OCI-LY7 (cell line): ENCODE measurements around the gene PNCK. TPM values are rescaled to one million over a fixed set of nuclear protein-coding genes. Genes with fewer than 3 reads are reported as not detected.

Source experiments
- BruUV-seq: library from RNA; stranded (reverse); fragments of 400-500 nt; replicated peaks from 2 replicates; lab custom pipeline; 2021; lab: Mats Ljungman, UMichigan
- CTCF ChIA-PET: fragments of 300-600 bp; sonication (Branson Sonifier 250); formaldehyde crosslinking; loops from one replicate; lab custom pipeline; 2022; ENCODE audit warnings: antibody characterized with exemption; ENCODE audit not compliant: unreplicated experiment; lab: Charles Lee
- POLR2A ChIA-PET: fragments of 300-600 bp; sonication (Branson Sonifier 250); formaldehyde crosslinking; loops from one replicate; lab custom pipeline; 2022; ENCODE audit warnings: antibody characterized with exemption; lab: Charles Lee
- DNase-seq: peaks from one replicate; pipeline ENCODE4 v3.0.0-alpha.2; 2015; ENCODE audit warnings: low spot score
- H2AFZ ChIP-seq: fragments of 200-600 bp; sonication (generic), shearing (Covaris generic); 2 replicates; pipeline ENCODE4 v1.6.1; 2014; ENCODE audit warnings: mild to moderate bottlenecking, antibody characterized with exemption, low read length, moderate library complexity
- H3K27ac ChIP-seq: fragments of 200-600 bp; sonication (generic); 2 replicates; pipeline ENCODE4 v1.5.1; 2014; ENCODE audit warnings: mixed run types, low read depth, mild to moderate bottlenecking, moderate library complexity, low read length, inconsistent platforms; ENCODE audit not compliant: poor library complexity, severe bottlenecking
- H3K36me3 ChIP-seq: fragments of 200-600 bp; sonication (generic); 2 replicates; pipeline ENCODE4 v1.6.1; 2014; ENCODE audit warnings: mild to moderate bottlenecking, antibody characterized with exemption, low read length, moderate library complexity, mixed read lengths; ENCODE audit not compliant: insufficient read depth
- H3K4me1 ChIP-seq: fragments of 200-600 bp; sonication (generic); 2 replicates; pipeline ENCODE4 v1.5.1; 2014; ENCODE audit warnings: mild to moderate bottlenecking, low read length; ENCODE audit not compliant: insufficient read depth, poor library complexity, severe bottlenecking
- H3K4me2 ChIP-seq: fragments of 200-600 bp; sonication (generic); 2 replicates; pipeline ENCODE4 v1.6.1; 2014; ENCODE audit warnings: mild to moderate bottlenecking, low read length
- H3K4me3 ChIP-seq: fragments of 200-600 bp; sonication (generic); 2 replicates; pipeline ENCODE4 v1.5.1; 2014; ENCODE audit warnings: mild to moderate bottlenecking, low read depth, low read length; ENCODE audit not compliant: poor library complexity, severe bottlenecking
- H3K79me2 ChIP-seq: fragments of 200-600 bp; sonication (generic); 2 replicates; pipeline ENCODE4 v1.6.1; 2016; ENCODE audit warnings: low read depth, mild to moderate bottlenecking, low read length, moderate library complexity, mixed read lengths; ENCODE audit not compliant: insufficient read depth
- H3K9me2 ChIP-seq: fragments of 200-600 bp; sonication (generic); 2 replicates; pipeline ENCODE4 v1.6.1; 2016; ENCODE audit warnings: mild to moderate bottlenecking, low read length, mixed read lengths; ENCODE audit not compliant: insufficient read depth
- H3K9me3 ChIP-seq: fragments of 200-600 bp; sonication (generic); 2 replicates; pipeline ENCODE4 v1.6.1; 2014; ENCODE audit warnings: mild to moderate bottlenecking, mixed run types, low read length, mixed read lengths
- H4K20me1 ChIP-seq: fragments of 200-600 bp; sonication (generic); 2 replicates; pipeline ENCODE4 v1.6.1; 2014; ENCODE audit warnings: mild to moderate bottlenecking, antibody characterized with exemption, low read length, moderate library complexity, mixed read lengths; ENCODE audit not compliant: insufficient read depth
- EZH2phosphoT487 ChIP-seq: fragments of 200-600 bp; sonication (generic); IDR thresholded peaks from 2 replicates; pipeline ENCODE4 v1.6.1; 2018; ENCODE audit warnings: low read depth, borderline replicate concordance, mild to moderate bottlenecking, mixed run types, antibody characterized with exemption, low read length, moderate library complexity, mixed read lengths
- intact Hi-C: fragments of 100-400 bp; cut with micrococcal nuclease; formaldehyde crosslinking; loops from one replicate; pipeline ENCODE4 v1.10.0; 2022; ENCODE audit not compliant: unreplicated experiment
- total RNA-seq, 2 experiments: library from RNA; depleted of rRNA in 1 of 2; stranded (reverse); fragments of >200 nt in 1 of 2; shearing (Covaris generic) in 1 of 2; gene quantifications; 2 replicates each; pipeline ENCODE4 v1.2.3, GENCODE V29; 2014 to 2022
- TF ChIP-seq, protein P1 (sequence below): fragments of 200-600 bp; sonication (generic); conservative IDR thresholded peaks from 2 replicates; pipeline ENCODE4 v1.5.1; 2014; ENCODE audit warnings: mild to moderate bottlenecking, antibody characterized with exemption, low read length, moderate library complexity, mixed read lengths

The PNCK gene
- total RNA-seq, 2 experiments from 2014 or later: 0.19 TPM; not detected in 1

DNA sequence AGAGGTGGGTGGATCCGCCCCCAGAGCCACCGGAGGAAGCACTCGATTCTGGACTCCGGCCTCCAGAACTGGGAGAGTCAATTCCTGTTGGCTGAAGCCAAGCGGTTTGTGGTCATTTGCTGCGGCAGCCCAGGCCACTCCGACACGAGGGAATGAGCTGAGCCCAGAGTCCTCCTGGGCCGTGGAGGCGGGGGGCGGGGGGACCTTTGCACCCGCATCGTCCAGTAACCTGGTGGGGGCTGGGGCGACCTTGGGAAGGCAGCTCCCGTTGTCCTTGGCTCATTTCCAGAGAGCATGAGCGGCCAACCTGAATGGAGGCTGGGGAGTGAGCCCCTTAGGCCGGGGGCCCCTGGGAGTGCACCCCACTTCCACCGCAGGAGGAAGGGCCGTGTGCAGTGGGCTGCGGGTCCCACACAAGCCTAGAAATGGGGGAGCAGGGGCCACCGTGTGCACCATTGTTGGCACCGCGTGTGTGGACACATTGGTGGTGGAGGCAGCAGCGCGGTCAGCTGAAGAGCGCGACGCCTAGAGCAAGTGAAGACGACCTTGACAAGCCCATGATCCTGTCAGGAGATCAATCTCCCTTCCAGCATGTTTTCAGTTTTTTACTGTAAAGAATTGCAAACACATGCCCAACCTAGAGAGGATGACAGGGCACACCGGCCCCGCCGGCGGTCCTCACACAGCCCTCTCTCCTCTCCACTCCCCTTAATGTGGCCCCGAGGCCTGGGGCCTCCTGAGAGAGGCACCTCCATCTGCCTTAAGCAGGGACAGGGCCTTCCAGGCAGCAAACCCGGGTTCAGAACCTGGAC lies 46.5 kb downstream of the PNCK start:
- H3K27ac ChIP-seq: no peak overlapping the region
- no peak for DNase-seq
- H3K79me2 ChIP-seq: no peaks in the 10 kb centered on the region
- H3K4me3 ChIP-seq: no peak overlapping the region
- intact Hi-C loops: no loop called here
- CTCF ChIA-PET: no interaction called here
- H2AFZ ChIP-seq: no peak overlapping the region
- POLR2A ChIA-PET: no interaction called here
- H4K20me1 ChIP-seq: no peaks in the 10 kb centered on the region
- no peak overlapping the region for H3K4me2 ChIP-seq
- H3K9me3 ChIP-seq: no peaks in the 10 kb centered on the region
- no peaks in the 10 kb centered on the region for H3K4me1 ChIP-seq
- no peaks in the 10 kb centered on the region for H3K9me2 ChIP-seq
- H3K36me3 ChIP-seq: no peaks in the 10 kb centered on the region
- no TSS peak for BruUV-seq
- TF ChIP-seq, protein P1, sequence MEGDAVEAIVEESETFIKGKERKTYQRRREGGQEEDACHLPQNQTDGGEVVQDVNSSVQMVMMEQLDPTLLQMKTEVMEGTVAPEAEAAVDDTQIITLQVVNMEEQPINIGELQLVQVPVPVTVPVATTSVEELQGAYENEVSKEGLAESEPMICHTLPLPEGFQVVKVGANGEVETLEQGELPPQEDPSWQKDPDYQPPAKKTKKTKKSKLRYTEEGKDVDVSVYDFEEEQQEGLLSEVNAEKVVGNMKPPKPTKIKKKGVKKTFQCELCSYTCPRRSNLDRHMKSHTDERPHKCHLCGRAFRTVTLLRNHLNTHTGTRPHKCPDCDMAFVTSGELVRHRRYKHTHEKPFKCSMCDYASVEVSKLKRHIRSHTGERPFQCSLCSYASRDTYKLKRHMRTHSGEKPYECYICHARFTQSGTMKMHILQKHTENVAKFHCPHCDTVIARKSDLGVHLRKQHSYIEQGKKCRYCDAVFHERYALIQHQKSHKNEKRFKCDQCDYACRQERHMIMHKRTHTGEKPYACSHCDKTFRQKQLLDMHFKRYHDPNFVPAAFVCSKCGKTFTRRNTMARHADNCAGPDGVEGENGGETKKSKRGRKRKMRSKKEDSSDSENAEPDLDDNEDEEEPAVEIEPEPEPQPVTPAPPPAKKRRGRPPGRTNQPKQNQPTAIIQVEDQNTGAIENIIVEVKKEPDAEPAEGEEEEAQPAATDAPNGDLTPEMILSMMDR: no peak
- TF ChIP-seq EZH2phosphoT487: no peak

DNA sequence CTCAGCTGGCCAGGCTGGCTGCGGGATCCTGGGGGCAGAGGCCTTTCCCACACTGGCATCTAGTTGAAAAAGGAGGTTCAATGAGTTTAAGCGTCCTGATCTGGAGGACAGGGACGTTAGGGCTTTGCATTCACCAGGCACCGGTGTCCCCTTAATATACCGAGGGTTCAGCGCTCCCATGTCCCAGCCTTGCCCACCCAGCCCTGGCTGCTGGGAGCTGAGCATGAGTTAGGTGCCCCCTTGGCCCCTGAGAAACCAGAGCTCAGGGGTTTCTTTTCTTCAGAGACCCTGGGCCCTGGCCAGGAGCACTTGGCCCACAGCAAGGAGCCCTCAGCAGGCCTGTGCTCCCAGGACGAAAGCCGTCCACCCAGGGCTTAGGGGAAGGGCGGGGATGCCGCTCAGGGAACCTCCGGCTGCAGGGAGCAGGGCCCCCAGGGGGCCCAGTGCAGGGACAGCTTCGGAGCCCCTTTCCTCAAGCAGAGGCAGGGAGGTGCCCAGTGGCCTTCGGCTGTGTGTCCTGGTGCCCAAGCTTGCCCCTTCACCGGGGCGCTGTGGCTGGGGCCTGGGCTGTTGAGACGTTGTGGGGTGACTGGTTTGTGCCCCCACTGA lies 47.5 kb downstream of the PNCK start:
- Histone ChIP-seq H3K36me3 (no peaks in the 10 kb centered on the region), H3K4me1 (no peaks in the 10 kb centered on the region), H3K79me2 (no peaks in the 10 kb centered on the region), H3K4me3 (no peak overlapping the region), H3K27ac (no peak overlapping the region), H3K9me3 (no peaks in the 10 kb centered on the region), H3K4me2 (no peak overlapping the region), H3K9me2 (no peaks in the 10 kb centered on the region), H4K20me1 (no peaks in the 10 kb centered on the region), H2AFZ (no peak overlapping the region)
- intact Hi-C loops: no loop called here
- ChIA-PET POLR2A (no interaction called here), CTCF (no interaction called here)
- no TSS peak for BruUV-seq
- DNase-seq: no peak
- TF ChIP-seq EZH2phosphoT487: no peak
- TF ChIP-seq, protein P1: no peak
